B cell (primary cell): ENCODE measurements around the gene GLT1D1.

Source experiments
- CTCF ChIP-seq: fragments of 200-600 bp; IDR thresholded peaks from one replicate; pipeline ENCODE4 v1.8.0; 2022; ENCODE audit warnings: antibody characterized with exemption, mild to moderate bottlenecking
- EZH2 ChIP-seq: IDR thresholded peaks from 2 replicates; pipeline ENCODE4 v1.6.1; 2012; ENCODE audit warnings: borderline replicate concordance, low read depth, mild to moderate bottlenecking, moderate library complexity, low read length; ENCODE audit not compliant: insufficient read depth, poor library complexity, severe bottlenecking

DNA sequence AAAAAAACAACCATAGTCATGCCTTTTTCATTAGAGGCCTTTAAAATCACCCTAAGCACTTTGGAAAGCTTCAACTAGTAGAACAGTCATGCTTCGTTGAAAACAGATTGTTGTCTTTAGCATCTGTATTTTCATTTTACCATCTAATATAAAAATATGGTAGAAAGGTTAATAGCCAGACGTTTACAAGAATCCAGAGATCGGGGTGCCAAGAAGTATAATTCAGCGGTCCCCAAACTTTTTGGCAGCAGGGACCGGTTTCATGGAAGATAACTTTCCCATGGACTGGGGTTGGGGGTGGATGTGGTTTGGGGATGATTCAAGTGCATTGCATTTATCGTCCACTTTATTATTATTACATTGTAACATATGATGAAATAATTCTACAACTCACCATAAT, 138.4 kb downstream of the GLT1D1 start:
- TF ChIP-seq CTCF (no peak), EZH2 (no peak)
